Adrenal gland (tissue), 12 donors: ENCODE measurements around the gene COASY. TPM values are rescaled to one million over a fixed set of nuclear protein-coding genes. Genes with fewer than 3 reads are reported as not detected.
A peak's percentile ranks its signal among the peaks of the same experiment; 100 is the strongest.

ENCODE experiments used
- DNase-seq, 7 donors: peaks; one replicate each; pipeline ENCODE4 v3.0.0-alpha.2; 2019 to 2020
- H3K27ac ChIP-seq, 5 donors: fragments of 200-600 bp; sonication (generic) in 4 of 5; 1 replicate in 3 of 5; 2 replicates in 2 of 5; pipeline versions ENCODE4 v1.5.1 to v1.8.0; 2016 to 2020; ENCODE audit warnings: mild to moderate bottlenecking in 1 of 5
- H3K27me3 ChIP-seq: fragments of 200-600 bp; 2 replicates; pipeline ENCODE4 v1.8.0; 2021
- H3K36me3 ChIP-seq, 2 donors: fragments of 200-600 bp; replicated peaks in 1 of 2; 1 replicate in 1 of 2; 2 replicates in 1 of 2; pipeline versions ENCODE4 v1.5.1 to v1.8.0; 2018 to 2022
- H3K4me1 ChIP-seq, 2 donors: fragments of 200-600 bp; replicated peaks in 1 of 2; 1 replicate in 1 of 2; 2 replicates in 1 of 2; pipeline versions ENCODE4 v1.5.1 to v1.8.0; 2018 to 2021
- H3K4me3 ChIP-seq, 4 donors: fragments of 200-600 bp; sonication (generic) in 3 of 4; one replicate each; pipeline ENCODE4 v1.5.1; 2016 to 2018
- H3K9me3 ChIP-seq, 3 donors: fragments of 200-600 bp; sonication (generic) in 1 of 3; replicated peaks in 1 of 3; 1 replicate in 2 of 3; 2 replicates in 1 of 3; pipeline versions ENCODE4 v1.5.1 to v1.8.0; 2016 to 2021
- CTCF ChIP-seq, 6 experiments: fragments of 450-650 bp in 4 of 6; fragments of 200-600 bp in 2 of 6; sonication (generic) in 1 of 6; IDR thresholded peaks; 1 replicate in 5 of 6; 2 replicates in 1 of 6; pipeline versions ENCODE4 v1.5.1 to v1.8.0; 2016 to 2021; ENCODE audit warnings: antibody characterized with exemption in 6 of 6, mild to moderate bottlenecking in 2 of 6, moderate library complexity in 1 of 6
- POLR2A ChIP-seq, 2 donors: fragments of 450-650 bp; IDR thresholded peaks; one replicate each; pipeline ENCODE4 v1.6.1; 2017; ENCODE audit warnings: antibody characterized with exemption in 2 of 2, mild to moderate bottlenecking in 2 of 2, moderate library complexity in 1 of 2
- WGBS, 4 donors: extraction: QIAGEN DNeasy Blood & Tissue Kit in 2 of 4; methylation state at CpG; one replicate each; pipeline versions ENCODE4 v1.1.5 to v1.1.7; 2013 to 2017; 5-methylcytosine and 5-hydroxymethylcytosine counted together
- intact Hi-C, 2 donors: fragments of 100-400 bp; cut with DNase I; formaldehyde crosslinking; loops; one replicate each; pipeline versions ENCODE4 v1.14.1 to v1.15.0; 2022 to 2023
- polyA plus RNA-seq, 3 donors: library from polyadenylated mRNA; stranded (reverse); fragments of 200-250 nt in 2 of 3; fragments of 350-450 nt in 1 of 3; fragmentation: Illumina TruSeq in 1 of 3; extraction: RNeasy Lipid Tissue Mini Kit (QIAGEN cat#74804) in 1 of 3; gene quantifications; one replicate each; pipeline ENCODE4 v1.2.3, GENCODE V29; 2013 to 2014
- total RNA-seq, 9 donors: library from RNA; depleted of rRNA in 4 of 9; stranded (reverse); fragments of >200 nt in 4 of 9; fragments of 120-200 nt in 1 of 9; fragmentation: NEBNext Ultra II Directional in 1 of 9; extraction: Animal tissue kit (Norgen Biotek cat#: 25700) in 1 of 9; gene quantifications; one replicate each; pipeline versions ENCODE4 v1.1.0 to v1.2.4, GENCODE V29; 2013 to 2023
- donor health status: healthy with polysubstance abuse.
- donor health status: Bipolar disorder and iron deficiency.
- donor health status: DM: yes; HTN: yes; CAD: no.
- donor health status: DM: no; HTN: no; CAD: no.
- donor health status: DM: no; HTN: no; CAD: no.
- donor health status: DM: yes; HTN: yes; CAD: no.

The COASY gene
- total and polyA plus RNA-seq, 12 donors: 46.8 to 192 (median 91.8) TPM

GRCh38 chr17:42564815-42565522 lies 3.0 kb downstream of the COASY start:
- 89 to 92% (median 90%) methylated on average over 14 to 15 of the region's 15 CpGs for WGBS, 4 donors
- Histone ChIP-seq H3K36me3 (peaks cover 0 to 37% of the 10 kb centered on the region in 2 donors), H3K4me3 (no peak overlapping the region), H3K27me3 (no peaks in the 10 kb centered on the region), H3K4me1 (peaks cover 35 to 43% of the 10 kb centered on the region in 2 donors), H3K27ac (no peak overlapping the region), H3K9me3 (no peaks in the 10 kb centered on the region)
- DNase-seq: no peak
- TF ChIP-seq CTCF (IDR thresholded peaks at IDR 0.05) (no peak), POLR2A (IDR thresholded peaks at IDR 0.05) (no peak)
- intact Hi-C loops: no loop called here

DNA sequence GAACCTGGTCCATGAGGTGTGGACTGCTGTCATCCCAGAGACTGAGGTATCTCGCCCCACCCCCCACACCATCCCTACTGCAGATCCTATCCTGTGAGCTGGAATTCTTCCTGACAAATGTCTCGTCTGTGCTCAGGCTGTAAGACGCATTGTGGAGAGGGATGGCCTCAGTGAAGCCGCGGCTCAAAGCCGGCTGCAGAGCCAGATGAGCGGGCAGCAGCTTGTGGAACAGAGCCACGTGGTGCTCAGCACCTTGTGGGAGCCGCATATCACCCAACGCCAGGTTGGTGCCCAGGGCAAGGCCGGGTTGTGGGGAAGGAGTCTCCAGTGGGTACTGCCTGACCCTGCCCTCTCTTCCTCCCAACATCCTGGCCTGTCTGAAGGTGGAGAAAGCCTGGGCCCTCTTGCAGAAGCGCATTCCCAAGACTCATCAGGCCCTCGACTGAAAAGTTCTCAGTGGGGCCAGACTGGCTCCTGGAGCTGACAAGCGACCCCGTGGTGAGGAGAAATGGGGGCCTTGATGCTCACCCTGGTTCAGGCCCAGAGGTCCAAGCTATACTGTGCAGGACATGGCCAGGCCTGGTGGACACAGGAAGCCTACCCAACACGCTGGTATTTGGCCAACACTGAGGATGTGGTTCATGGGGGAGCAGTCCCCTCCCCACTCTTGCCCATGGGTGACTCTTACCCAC lies 3.7 kb downstream of the COASY start:
- peaks cover 0 to 44% of the 10 kb centered on the region in 2 donors for H3K36me3 ChIP-seq
- H3K27me3 ChIP-seq: no peaks in the 10 kb centered on the region
- peak overlapping the region in 3 of 5 donors; percentile 92 to 94 (median 92) for H3K27ac ChIP-seq
- H3K4me1 ChIP-seq: peaks cover 35 to 43% of the 10 kb centered on the region in 2 donors
- DNase-seq: no peak
- TF ChIP-seq POLR2A (IDR thresholded peaks at IDR 0.05) (no peak), CTCF (IDR thresholded peaks at IDR 0.05) (no peak)
- intact Hi-C loops: no loop called here
- WGBS, 4 donors: 85 to 95% (median 89%) methylated on average over 11 to 16 of the region's 16 CpGs
- no peak overlapping the region for H3K4me3 ChIP-seq
- no peaks in the 10 kb centered on the region for H3K9me3 ChIP-seq

- H3K4me1 ChIP-seq: peaks cover 34 to 41% of the 10 kb centered on the region in 2 donors
- H3K9me3 ChIP-seq: no peaks in the 10 kb centered on the region
- peak overlapping the region in 2 of 4 donors; percentile 77 to 95 for H3K4me3 ChIP-seq
- intact Hi-C loops: no loop called here
- TF ChIP-seq POLR2A (IDR thresholded peaks at IDR 0.05) (no peak), CTCF (IDR thresholded peaks at IDR 0.05) (no peak)
- peak overlapping the region; percentile 76 to 94 (median 92) for H3K27ac ChIP-seq
- 26 to 64% (median 45%) methylated on average over 7 to 28 of the region's 28 CpGs for WGBS, 4 donors
- no peak for DNase-seq
- no peaks in the 10 kb centered on the region for H3K27me3 ChIP-seq
- peaks cover 0 to 51% of the 10 kb centered on the region in 2 donors for H3K36me3 ChIP-seq
Observed at GRCh38 chr17:42566215-42566882, 4.4 kb downstream of the COASY start.
